BLaER1 (cell line): ENCODE measurements around the gene NFRKB.
"Not testable (repeated sequence)": the region's sequence is repeated elsewhere in the genome, so short reads cannot be mapped to it uniquely, and the experiment has no call there.

Experiments used
- H3K27ac ChIP-seq: shearing (Covaris generic); formaldehyde crosslinking; 2 replicates; pipeline ENCODE4 v1.8.1; 2022
- H3K27me3 ChIP-seq: shearing (Covaris generic); formaldehyde crosslinking; 2 replicates; pipeline ENCODE4 v1.8.1; 2022
- H3K36me3 ChIP-seq: shearing (Covaris generic); formaldehyde crosslinking; 2 replicates; pipeline ENCODE4 v1.8.1; 2022
- H3K4me1 ChIP-seq: shearing (Covaris generic); formaldehyde crosslinking; 2 replicates; pipeline ENCODE4 v1.8.1; 2022
- H3K4me2 ChIP-seq: shearing (Covaris generic); formaldehyde crosslinking; 2 replicates; pipeline ENCODE4 v1.8.1; 2022
- H3K4me3 ChIP-seq: shearing (Covaris generic); formaldehyde crosslinking; 2 replicates; pipeline ENCODE4 v1.8.1; 2022
- H3K9ac ChIP-seq: shearing (Covaris generic); formaldehyde crosslinking; 2 replicates; pipeline ENCODE4 v1.8.1; 2022
- H3K9me3 ChIP-seq: shearing (Covaris generic); formaldehyde crosslinking; 2 replicates; pipeline ENCODE4 v1.8.1; 2022
- H4K20me1 ChIP-seq: shearing (Covaris generic); formaldehyde crosslinking; 2 replicates; pipeline ENCODE4 v1.8.1; 2022
- Cebpa-rat ChIP-seq: shearing (Covaris generic); IDR thresholded peaks from 2 replicates; pipeline ENCODE4 v1.8.1; 2022

NFRKB gene

DNA sequence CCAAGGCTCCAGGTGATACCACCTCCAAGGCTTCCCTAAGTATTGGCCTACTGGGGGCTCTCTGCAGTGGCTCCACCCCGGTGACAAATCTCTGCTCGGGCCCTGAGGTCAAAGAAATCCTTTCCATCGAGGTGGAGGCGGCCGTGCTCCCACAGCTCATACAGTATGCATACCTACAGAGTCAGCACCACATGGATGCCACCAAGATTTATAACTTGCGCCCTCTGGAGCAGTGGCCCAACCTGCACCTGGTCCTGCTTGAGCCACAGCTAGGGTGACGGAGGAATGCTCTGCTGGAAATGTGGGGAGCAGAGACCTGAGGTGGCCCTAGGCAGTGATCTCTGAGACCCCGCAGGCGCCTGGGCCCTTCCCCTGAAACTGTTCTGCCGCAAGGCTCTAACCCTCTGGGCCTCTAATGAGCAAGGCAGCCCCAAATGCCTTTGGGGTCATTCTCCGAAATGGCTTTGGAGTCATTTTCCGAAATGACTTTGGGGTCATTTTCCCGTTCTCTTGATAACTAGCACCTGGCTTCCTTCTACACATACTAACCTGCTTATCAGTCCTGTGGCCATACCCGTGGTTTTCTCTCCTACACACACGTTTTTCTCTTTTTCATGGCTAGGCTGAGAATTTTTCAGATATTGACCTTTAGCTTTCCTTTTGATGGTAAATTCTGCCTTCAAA is 45.8 kb downstream of the NFRKB start:
- no peaks in the 10 kb centered on the region for H3K27me3 ChIP-seq
- no peak overlapping the region for H3K27ac ChIP-seq
- TF ChIP-seq Cebpa-rat: no peak
- H3K9ac ChIP-seq: no peak overlapping the region
- H4K20me1 ChIP-seq: no peaks in the 10 kb centered on the region
- no peaks in the 10 kb centered on the region for H3K9me3 ChIP-seq
- no peak overlapping the region for H3K4me2 ChIP-seq
- H3K36me3 ChIP-seq: no peaks in the 10 kb centered on the region
- H3K4me3 ChIP-seq: no peak overlapping the region
- H3K4me1 ChIP-seq: no peaks in the 10 kb centered on the region

DNA sequence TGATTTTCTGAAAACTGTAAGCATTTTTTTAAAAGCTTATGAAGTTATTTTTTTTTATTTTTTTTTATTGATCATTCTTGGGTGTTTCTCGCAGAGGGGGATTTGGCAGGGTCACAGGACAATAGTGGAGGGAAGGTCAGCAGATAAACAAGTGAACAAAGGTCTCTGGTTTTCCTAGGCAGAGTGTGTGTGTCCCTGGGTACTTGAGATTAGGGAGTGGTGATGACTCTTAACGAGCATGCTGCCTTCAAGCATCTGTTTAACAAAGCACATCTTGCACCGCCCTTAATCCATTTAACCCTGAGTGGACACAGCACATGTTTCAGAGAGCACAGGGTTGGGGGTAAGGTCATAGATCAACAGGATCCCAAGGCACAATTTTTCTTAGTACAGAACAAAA is 48.0 kb downstream of the NFRKB start:
- H3K36me3 ChIP-seq, H3K27ac ChIP-seq, H3K4me3 ChIP-seq, H4K20me1 ChIP-seq, H3K27me3 ChIP-seq, H3K9me3 ChIP-seq, H3K4me2 ChIP-seq, H3K4me1 ChIP-seq, H3K9ac ChIP-seq: not testable (repeated sequence)

DNA sequence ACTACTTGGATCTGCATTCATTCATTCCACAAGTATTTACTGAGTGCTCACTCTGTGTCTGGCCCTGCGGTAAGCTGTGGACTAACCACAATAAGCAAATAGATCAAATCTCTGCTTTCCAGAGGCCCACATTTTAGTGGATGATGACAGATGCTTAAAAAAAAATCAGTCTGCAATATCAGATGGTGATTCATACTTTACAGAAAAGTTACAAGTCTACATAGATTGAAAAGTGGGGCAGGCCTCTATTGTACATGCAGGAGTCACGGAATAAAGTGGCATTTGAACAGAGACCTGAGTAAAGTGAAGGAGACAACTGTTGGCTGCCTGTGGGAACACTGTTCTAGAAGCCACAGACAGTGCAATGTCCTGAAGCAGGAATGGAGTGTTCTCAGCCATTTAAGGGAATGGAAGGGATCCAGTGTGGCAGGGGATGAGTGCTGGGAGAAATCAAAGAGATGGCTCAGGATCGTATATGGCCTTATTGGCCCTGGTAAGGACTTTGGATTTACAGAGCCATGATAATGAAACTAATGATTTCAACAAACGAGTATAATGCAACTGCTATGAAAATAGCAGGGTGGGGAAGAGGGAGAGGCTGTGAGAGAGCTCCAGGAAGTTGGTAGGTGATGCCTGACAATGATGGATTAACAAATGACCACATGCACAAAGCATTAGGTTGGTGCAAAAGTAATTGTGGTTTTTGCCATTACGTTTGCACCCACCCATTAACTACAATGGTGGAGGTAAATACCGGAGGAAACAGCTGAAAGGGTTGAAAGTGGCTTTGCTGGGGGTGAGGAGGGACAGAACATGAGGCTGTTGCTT is 48.7 kb downstream of the NFRKB start:
- TF ChIP-seq Cebpa-rat: no peak
- Histone ChIP-seq H3K4me2 (no peak overlapping the region), H3K9me3 (no peaks in the 10 kb centered on the region), H3K4me3 (no peak overlapping the region), H3K27me3 (no peaks in the 10 kb centered on the region), H3K27ac (no peak overlapping the region), H3K36me3 (no peaks in the 10 kb centered on the region), H3K9ac (no peak overlapping the region), H4K20me1 (no peaks in the 10 kb centered on the region), H3K4me1 (no peaks in the 10 kb centered on the region)
